GM21526 (cell line): Measurements from ENCODE around the gene SIKE1.
"Not testable (repeated sequence)": the region's sequence is repeated elsewhere in the genome, so short reads cannot be mapped to it uniquely, and the experiment has no call there.

Experiments
- ATAC-seq: cut with Tn5 transposase; IDR thresholded peaks from one replicate; pipeline ENCODE4 v1.9.1; 2021; ENCODE audit warnings: moderate library complexity; ENCODE audit not compliant: unreplicated experiment, low FRiP score

SIKE1 gene

DNA sequence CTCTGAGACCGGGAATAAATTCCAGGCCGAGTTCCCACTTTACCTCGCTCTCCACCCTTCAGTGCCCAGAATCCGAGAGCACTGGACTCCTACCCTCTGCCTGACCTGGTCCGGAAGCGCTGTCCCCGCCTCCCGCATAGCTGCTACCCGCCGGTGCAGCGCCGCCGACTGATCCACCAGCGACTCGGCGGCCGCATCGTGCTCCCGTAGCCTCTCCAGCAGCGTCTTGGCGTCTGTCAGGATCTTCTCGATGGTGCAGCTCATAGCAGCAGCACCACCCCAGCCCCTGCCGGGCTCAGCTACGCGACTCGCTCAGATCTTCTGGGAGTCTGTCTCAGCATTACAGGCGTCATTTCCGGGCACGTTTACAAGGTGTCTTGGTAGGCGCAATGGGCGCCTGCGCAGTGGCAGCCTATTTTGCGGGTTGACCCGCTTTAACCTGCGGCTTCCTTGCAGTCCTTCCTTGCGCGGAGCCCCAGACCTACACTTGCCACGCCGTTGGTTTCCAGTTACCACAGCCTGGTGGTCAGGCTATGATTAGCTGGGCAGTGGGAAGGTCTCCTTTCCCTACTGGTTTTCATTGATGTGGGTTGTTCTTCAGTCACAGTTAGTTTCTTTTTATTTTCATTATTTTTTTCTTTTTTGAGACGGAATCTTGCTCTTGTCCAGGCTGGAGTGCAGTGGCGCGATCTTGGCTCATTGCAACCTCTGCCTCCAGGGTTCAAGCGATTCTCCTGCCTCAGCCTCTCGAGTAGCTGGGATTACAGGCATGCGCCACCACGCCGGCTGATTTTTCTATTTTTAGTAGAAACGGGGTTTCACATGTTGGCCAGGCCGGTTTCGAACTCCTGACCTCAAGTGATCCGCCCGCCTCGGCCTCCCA is at the start of gene SIKE1:
TSS of gene SIKE1 (minus strand) at position 342 of the 883 bp plus-strand sequence. CDS start at position 264, 78 bp downstream.
- ATAC-seq, result peak; percentile 99

DNA sequence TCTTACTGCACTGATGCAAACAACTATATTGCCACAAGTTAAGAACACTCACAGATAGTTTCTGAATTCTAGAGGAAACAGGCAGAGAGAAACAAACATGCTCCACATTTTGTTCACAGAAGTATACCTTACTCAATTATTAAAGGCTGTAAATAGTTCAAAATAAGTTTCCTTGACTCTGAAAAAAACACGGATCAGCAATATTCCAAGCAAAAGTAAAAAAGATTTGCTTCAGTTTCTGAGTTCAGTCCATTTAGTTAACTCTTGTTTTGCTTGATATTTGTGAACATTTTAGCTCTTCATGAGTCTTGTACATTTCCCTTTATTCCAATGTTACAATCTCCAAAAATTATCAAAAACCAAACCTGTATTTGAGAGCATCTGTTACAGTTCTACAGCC is 49.6 kb upstream of the SIKE1 start:
- not testable (repeated sequence) for ATAC-seq

DNA sequence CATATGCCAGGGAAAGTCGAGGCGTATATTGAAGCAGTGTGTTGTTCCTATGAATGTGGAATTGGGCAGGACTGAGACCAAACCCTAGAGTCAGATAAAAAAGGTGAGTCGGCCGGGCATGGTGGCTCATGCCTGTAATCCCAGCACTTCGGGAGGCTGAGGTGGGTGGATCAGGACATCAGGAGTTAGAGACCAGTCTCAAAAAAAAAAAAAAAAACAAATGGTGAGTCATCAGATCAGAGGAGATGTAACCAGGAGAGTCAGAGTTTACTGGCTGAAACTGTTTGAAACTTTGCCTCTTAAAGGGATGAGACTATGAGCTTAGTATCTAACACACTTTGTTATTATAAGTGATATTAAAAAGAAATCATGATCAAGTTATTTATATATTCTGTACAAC is 47.8 kb upstream of the SIKE1 start:
- no peak for ATAC-seq

DNA sequence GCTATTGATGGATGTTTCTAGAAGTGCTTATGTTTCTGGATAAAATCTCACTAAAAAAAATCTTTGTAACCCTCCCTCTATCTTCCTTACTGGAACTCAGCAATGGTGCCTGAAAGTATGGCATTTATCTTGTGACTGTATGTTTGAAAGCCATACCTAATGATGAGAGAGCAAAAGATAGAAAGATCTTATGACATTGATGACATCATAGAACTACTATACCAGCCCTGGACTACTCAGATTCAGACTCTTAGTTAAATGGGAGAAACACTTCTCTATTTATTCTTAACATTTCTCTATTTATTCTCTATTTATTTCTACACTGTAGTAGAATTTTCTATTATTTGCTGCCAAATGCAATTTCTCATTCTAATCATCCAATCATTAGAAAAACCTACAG is 41.5 kb upstream of the SIKE1 start:
- ATAC-seq, result no peak

DNA sequence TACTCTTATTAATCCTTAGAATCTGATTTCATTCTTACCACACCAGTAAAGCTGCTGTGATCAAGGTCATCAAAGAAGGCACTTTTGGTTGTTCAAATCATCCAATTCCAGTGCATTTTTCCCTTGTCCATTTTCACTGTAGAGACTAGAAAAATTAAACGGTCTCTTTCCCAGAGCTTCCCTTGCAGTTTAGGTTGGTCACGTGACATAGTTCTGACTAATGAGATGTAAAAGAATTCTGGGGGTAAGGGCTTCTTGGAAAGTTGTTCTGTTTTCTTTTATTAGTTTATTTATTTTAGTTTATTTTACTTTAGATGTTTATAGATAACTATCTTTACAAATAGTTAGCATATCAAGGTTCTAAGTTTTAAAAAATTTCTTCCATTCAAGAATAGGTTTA is 39.9 kb upstream of the SIKE1 start:
- no peak for ATAC-seq

DNA sequence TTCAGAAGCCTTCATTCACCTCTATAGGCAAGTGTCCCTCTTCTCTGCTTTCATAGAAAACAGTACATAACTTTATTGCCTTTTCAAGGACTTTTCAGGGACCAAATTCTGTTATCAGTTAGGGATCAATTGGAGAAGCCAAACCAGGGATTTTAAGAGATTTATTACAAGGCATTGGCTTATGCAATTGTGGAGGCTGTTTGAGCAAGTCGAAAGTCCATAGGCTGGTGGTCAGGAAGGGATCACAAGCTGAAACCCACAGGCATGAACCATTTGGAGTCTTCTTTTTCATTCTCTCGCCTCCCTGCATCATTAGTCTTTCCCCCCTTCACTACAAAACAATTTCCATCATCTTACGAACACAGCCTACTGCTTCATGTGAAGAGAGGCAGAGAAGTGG is 39.4 kb upstream of the SIKE1 start:
- no peak for ATAC-seq

DNA sequence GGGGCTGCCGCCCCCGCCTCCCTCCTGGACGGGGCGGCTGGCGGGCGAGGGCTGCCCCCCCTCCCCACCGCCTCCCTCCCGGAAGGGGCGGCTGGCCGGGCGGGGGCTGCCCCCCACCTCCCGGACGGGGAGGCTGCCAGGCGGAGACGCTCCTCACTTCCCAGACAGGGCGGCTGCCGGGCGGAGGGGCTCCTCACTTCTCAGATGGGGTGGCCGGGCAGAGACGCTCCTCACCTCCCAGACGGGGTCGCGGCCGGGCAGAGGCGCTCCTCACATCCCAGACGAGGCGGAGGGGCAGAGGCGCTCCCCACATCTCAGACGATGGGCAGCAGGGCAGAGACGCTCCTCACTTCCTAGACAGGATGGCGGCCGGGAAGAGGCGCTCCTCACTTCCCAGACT is 24.0 kb upstream of the SIKE1 start:
- not testable (repeated sequence) for ATAC-seq

DNA sequence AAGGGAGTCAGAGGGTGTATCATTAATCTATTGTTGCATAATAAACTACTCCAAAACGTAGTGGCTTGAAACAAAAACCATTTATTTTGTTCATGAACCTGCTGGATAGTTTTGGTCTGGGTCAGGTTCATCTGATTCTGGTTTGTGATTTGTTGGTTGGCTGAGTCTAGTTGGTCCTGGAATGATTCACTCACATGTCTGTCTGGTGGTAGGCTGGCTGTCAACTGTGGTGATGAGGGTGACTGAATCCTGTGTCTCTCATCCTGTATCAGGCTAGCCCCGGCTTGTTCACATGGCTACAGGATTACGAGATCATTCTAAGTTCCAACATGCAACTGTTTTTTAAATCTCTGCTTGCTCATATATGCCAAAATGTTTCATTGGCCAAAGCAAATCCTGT is 22.5 kb upstream of the SIKE1 start:
- ATAC-seq, result no peak

DNA sequence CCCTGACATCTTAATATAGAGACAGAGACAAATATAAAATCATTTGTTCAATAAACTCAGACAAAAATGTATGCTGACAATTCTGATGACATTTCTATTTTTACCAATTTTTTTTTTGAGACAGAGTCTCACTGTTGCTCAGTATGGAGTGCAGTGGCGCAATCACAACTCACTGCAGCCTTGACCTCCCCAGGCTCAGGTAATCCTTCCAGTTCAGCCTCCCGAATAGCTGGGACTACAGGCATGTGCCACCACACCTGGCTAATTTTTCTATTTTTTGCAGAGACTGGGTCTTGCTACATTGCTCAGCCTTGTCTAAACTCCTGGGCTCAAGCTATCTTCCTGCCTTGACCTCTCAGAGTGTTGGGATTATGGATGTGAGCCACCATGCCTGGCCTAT is 13.6 kb upstream of the SIKE1 start:
- ATAC-seq, result no peak

DNA sequence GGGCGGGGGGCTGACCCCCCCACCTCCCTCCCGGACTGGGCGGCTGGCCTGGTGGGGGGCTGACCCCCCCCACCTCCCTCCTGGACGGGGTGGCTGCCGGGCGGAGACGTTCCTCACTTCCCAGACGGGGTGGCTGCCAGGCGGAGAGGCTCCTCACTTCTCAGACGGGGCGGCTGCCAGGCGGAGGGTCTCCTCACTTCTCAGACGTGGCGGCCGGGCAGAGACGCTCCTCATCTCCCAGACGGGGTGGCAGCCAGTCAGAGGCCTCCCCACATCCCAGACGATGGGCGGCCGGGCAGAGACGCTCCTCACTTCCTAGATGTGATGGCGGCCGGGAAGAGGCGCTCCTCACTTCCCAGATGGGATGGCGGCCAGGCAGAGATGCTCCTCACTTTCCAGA is 10.1 kb upstream of the SIKE1 start:
- not testable (repeated sequence) for ATAC-seq

DNA sequence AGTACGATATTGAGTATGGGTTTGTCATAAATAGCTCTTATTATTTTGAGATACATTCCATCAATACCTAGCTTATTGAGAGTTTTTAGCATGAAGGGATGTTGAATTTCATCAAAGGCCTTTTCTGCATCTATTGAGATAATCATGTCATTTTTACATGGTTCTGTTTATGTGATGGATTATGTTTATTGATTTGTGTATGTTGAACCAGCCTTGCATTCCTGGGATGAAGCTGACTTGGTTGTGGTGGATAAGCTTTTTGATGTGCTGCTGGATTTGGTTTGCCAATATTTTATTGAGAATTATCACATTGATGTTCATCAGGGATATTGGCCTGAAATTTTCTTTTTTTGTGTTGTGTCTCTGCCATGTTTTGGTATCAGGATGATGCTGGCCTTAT is 6.0 kb upstream of the SIKE1 start:
- not testable (repeated sequence) for ATAC-seq

DNA sequence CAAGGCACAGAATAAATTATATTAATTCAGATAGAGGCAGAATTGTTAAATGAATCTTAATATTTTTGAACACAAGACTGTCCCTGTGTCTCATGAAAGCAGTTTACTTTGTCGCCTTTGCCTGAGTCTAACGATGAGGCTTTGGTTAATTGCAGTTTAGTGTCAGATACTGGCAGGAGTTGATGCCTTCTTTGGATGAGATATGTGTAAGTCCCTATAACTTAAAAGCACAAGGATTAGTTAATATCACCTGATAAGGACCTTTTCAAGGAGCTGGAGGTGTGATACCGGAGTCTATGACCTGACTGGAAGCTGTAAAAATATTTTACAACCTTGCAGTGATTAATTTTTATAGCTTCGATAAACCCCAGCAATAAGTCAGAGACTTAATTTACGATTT is 2.0 kb upstream of the SIKE1 start:
- ATAC-seq, result no peak

DNA sequence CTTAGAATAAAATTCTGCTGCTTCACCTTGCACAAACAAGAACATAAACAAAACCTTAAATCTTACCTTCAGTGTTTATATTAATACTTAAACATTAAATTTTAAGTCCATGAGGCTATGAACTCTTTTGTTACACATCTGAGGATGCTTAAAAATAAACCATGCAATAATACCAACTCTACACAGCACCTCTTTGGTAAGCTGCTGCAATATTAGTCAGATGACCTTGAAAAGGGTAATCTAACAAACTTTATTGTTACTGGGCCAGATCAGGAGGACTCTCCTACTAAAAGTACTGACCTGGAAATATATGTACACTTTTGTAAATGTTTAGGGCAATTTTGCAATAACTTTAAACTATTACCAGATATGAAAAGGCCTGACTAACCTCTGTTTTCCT is 763 bp downstream of the SIKE1 start:
- ATAC-seq, result no peak

DNA sequence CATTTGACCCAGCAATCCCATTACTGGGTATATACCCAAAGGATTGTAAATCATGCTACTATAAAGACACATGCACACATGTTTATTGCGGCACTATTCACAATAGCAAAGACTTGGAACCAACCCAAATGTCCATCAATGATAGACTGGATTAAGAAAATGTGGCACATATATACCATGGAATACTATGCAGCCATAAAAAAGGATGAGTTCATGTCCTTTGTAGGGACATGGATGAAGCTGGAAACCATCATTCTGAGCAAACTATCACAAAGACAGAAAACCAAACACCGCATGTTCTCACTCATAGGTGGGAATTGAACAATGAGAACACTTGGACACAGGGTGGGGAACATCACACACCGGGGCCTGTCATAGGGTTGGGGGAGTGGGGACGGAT is 3.8 kb downstream of the SIKE1 start:
- ATAC-seq, result not testable (repeated sequence)

DNA sequence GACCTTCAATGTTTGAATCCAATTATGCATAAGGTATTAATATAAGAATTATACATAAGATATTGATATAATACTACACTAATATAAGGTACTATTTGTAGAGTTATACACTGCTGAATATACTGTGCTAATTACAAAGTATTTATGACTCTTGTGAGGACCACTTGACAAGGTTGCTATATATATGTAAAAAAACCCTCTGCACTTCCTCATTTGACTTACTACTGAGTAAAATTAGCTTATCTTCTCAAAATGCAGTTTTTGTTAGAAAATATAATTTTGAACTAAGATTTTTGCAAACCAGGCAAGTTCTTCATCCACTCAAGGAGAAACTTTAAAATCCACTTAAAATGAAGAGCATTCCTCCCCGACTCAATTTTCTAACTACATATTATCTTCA is 8.5 kb downstream of the SIKE1 start:
- ATAC-seq, result no peak

DNA sequence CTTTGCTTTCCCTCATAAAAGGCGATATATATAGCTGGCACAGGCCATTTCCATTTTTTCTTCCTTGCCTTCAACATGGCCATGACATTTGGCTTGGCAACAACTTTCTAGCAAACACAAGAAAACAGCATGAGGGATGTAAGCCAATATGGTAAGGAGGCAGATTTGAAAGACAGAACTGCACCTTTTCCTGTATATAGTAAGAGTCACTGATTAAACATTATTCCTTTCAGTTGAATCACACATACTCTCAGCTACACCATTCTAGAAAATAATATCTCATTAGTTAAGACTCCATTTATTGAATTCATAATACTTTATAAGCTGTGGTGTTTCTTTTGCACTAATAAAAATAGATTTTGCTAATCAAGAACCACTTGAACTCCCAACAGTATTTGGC is 9.5 kb downstream of the SIKE1 start:
- ATAC-seq, result no peak

DNA sequence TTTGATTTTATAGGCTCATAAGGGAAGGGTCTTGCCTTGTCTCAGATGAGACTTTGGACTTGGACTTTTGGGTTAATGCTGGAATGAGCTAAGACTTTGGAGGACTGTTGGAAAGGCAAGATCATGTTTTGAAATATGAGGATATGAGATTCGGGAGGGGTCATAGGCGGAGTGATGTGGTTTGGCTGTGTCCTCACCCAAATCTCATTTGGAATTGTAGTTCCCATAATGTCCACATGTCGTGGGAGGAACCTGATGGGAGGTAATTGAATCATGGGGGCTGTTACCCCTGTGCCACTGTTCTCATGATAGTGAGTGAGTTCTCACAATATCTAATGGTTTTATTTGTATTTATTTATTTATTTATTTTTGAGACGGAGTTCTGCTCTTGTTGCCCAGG is 15.8 kb downstream of the SIKE1 start:
- no peak for ATAC-seq

DNA sequence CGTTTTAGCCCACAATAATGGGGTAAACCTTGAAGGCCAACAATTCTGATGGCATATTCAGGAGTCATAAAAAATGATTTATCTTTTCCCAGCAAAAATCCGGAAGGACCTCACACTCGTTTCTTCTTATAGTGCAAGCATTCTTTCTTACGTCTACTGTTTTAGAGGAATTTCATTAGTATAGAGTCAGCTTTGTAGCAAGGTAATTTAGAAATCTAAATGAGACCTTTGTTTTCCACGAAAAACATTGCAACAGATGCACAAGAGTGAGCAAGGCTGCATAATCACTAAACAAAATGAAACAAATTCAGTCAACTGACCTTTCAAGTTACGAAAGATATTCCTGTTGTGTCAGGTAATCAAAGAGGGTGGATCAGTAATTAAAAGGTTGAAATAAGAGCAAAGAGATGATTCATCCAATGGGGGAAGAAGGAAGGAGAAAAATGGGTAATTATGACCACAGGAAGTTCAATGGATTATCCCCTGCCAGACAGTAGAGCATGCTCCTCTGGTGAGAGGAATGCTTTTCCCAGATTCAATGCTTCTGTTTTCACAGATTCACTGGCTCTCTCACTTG is 22.1 kb downstream of the SIKE1 start:
- ATAC-seq, result no peak

DNA sequence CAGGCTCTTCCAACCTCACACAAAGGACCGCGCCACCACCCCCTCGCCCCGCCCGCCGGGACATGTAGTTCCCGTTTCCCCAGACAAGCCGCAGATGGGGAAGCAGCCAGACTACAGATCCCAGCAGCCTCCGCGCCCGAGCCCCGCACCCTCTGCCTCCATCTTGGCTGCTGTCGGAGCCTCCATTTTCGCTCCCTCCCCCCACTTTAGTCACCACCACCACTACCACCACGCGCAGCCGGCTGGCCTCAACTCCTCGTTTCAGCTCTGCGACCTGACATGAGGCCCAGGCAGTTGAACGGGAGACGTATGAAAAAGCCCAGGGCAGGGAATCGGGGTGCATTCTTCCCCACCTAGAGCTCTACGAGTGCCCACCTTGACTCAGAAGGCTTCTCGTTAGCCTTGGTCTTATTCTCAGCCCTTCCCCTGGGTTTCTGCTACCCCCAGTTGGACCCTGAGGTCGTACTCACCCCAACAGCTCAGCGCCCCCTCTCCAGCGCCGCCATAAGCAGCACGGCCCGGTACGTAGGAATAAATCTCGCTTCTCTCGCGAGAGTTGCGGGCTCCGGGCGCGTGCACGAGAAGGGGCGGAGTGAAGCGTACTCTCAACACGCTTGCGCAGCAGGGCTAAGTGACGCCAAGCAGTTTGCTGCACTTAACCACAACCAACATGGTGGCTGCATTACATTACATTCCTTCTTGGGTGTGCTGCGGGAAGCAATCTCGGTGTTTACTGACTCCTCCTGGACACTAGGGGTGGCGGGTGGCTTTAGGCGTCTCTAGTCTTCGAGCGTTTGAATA is 22.8 kb downstream of the SIKE1 start, which contains the start of gene CSDE1:
TSS of gene CSDE1 (minus strand) at position 530 of the 801 bp plus-strand sequence. CDS start 18,094 bp downstream, outside the sequence.
- ATAC-seq, result peak; percentile 82

DNA sequence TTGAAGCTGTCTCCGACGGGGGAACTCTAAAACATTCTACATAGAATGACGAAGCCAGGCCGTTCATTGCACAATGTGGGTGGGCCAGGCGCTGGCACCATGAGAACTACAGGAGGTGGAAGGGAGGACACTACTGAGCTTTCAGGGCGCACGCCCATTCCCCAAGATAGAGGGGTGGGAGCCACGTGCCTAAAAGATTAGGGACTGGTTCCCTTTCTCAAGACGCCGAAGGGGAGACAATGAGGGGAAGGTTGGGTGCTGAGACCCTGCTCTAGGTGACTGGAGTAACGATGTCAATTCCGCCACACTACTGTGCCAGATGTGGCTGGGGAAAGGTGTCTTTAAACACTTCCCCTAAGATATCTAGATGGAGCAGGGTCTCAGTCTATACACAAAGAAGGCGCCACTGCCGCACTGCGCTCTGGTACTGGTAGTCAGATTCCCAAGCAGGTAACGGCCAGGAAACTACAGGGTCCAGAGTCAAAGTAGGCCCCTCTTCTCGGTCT is 23.5 kb downstream of the SIKE1 start:
- ATAC-seq, result no peak
